SK-N-SH (cell line): Measurements from ENCODE around the gene LGALS3BP. TPM values are rescaled to one million over a fixed set of nuclear protein-coding genes. Genes with fewer than 3 reads are reported as not detected.

Experiments used
- CTCF ChIA-PET: fragments of 300-600, 350-600 bp; formaldehyde crosslinking; extraction: SDS; loops from one replicate; lab custom pipeline; 2021; lab: Yijun Ruan, JAX
- POLR2A ChIA-PET: fragments of 350-600 bp; sonication (Branson Sonifier 250); formaldehyde crosslinking; extraction: SDS; loops from one replicate; lab custom pipeline; 2020; ENCODE audit warnings: antibody characterized with exemption, inconsistent platforms; lab: Yijun Ruan, JAX
- DNase-seq: peaks from one replicate; pipeline ENCODE4 v3.0.0; 2012
- H2AFZ ChIP-seq: fragments of 200-600 bp; sonication (generic); 2 replicates; pipeline ENCODE4 v1.8.1; 2016; ENCODE audit warnings: antibody characterized with exemption, mild to moderate bottlenecking, low read depth
- H3F3A ChIP-seq: fragments of 200-600 bp; sonication (generic); replicated peaks from 2 replicates; pipeline ENCODE3; 2016; ENCODE audit warnings: antibody characterized with exemption, mild to moderate bottlenecking; ENCODE audit not compliant: insufficient read depth
- H3K27ac ChIP-seq, 2 experiments: fragments of 200-500 bp in 1 of 2; fragments of 200-600 bp in 1 of 2; sonication (Bioruptor generic) in 1 of 2; sonication (generic), shearing (Covaris generic) in 1 of 2; 2 replicates each; pipeline versions ENCODE4 v1.5.1 to v1.6.1; 2014 to 2016; ENCODE audit warnings: low read depth in 2 of 2, inconsistent platforms in 1 of 2, low read length in 1 of 2, mild to moderate bottlenecking in 1 of 2, mixed read lengths in 1 of 2
- H3K27me3 ChIP-seq: fragments of 200-600 bp; sonication (generic), shearing (Covaris generic); 2 replicates; pipeline ENCODE4 v1.6.1; 2016; ENCODE audit warnings: mixed run types; ENCODE audit not compliant: insufficient read depth
- H3K36me3 ChIP-seq, 2 experiments: fragments of 200-500 bp in 1 of 2; fragments of 200-600 bp in 1 of 2; sonication (Bioruptor generic) in 1 of 2; sonication (generic) in 1 of 2; replicated peaks in 1 of 2; 2 replicates each; pipeline versions ENCODE3 to v1.5.1; 2014 to 2016; ENCODE audit warnings: low read length in 1 of 2, mild to moderate bottlenecking in 1 of 2; ENCODE audit not compliant: insufficient read depth in 2 of 2, control insufficient read depth in 1 of 2
- H3K4me1 ChIP-seq, 2 experiments: fragments of 200-500 bp in 1 of 2; fragments of 200-600 bp in 1 of 2; sonication (Bioruptor generic) in 1 of 2; sonication (generic), shearing (Covaris generic) in 1 of 2; 2 replicates each; pipeline versions ENCODE4 v1.5.1 to v1.6.1; 2014 to 2016; ENCODE audit warnings: low read depth in 1 of 2, low read length in 1 of 2, mixed run types in 1 of 2; ENCODE audit not compliant: insufficient read depth in 2 of 2, control insufficient read depth in 1 of 2
- H3K4me2 ChIP-seq: fragments of 200-600 bp; sonication (generic), shearing (Covaris generic); 2 replicates; pipeline ENCODE4 v1.6.1; 2017; ENCODE audit warnings: mixed run types
- H3K4me3 ChIP-seq, 2 experiments: fragments of 200-500 bp in 1 of 2; fragments of 200-600 bp in 1 of 2; sonication (Bioruptor generic) in 1 of 2; sonication (generic), shearing (Covaris generic) in 1 of 2; 2 replicates each; pipeline versions ENCODE4 v1.5.1 to v1.8.1; 2014 to 2016; ENCODE audit warnings: low read depth in 2 of 2, inconsistent platforms in 1 of 2, low read length in 1 of 2, mild to moderate bottlenecking in 1 of 2, mixed read lengths in 1 of 2, moderate library complexity in 1 of 2
- H3K79me2 ChIP-seq: fragments of 200-600 bp; sonication (generic); 2 replicates; pipeline ENCODE4 v1.8.1; 2017; ENCODE audit warnings: mild to moderate bottlenecking; ENCODE audit not compliant: insufficient read depth
- H3K9ac ChIP-seq: fragments of 200-600 bp; sonication (generic); 2 replicates; pipeline ENCODE4 v1.6.1; 2017; ENCODE audit warnings: mixed run types
- H3K9me2 ChIP-seq: fragments of 200-600 bp; sonication (generic); 2 replicates; pipeline ENCODE4 v1.6.1; 2017; ENCODE audit warnings: mixed run types
- H3K9me3 ChIP-seq: fragments of 200-600 bp; sonication (generic); 2 replicates; pipeline ENCODE4 v1.6.1; 2017; ENCODE audit warnings: mixed run types, mild to moderate bottlenecking, moderate library complexity
- H4K20me1 ChIP-seq: fragments of 200-600 bp; sonication (generic); 2 replicates; pipeline ENCODE4 v1.6.1; 2017; ENCODE audit warnings: mild to moderate bottlenecking, mixed run types; ENCODE audit not compliant: insufficient read depth
- ELF1 ChIP-seq: IDR thresholded peaks from 2 replicates; pipeline ENCODE4 v1.4.0; 2012
- EZH2phosphoT487 ChIP-seq: fragments of 200-600 bp; sonication (generic); IDR thresholded peaks from 2 replicates; pipeline ENCODE4 v1.6.1; 2017; ENCODE audit warnings: low read depth, mixed run types, mild to moderate bottlenecking, antibody characterized with exemption, moderate library complexity, borderline replicate concordance
- FOSL2 ChIP-seq: IDR thresholded peaks from 2 replicates; pipeline ENCODE4 v1.4.0; 2012; ENCODE audit warnings: low read depth, mild to moderate bottlenecking, moderate library complexity, borderline replicate concordance
- GATA2 ChIP-seq: sonication (generic); formaldehyde crosslinking; IDR thresholded peaks from 2 replicates; pipeline ENCODE4 v1.5.0; 2020; ENCODE audit warnings: mild to moderate bottlenecking, missing genetic modification reagents
- MAX ChIP-seq: IDR thresholded peaks from 2 replicates; pipeline ENCODE4 v1.4.0; 2012; ENCODE audit warnings: low read depth
- NFIC ChIP-seq: IDR thresholded peaks from 2 replicates; pipeline ENCODE4 v1.4.0; 2012; ENCODE audit warnings: borderline replicate concordance
- REST ChIP-seq: IDR thresholded peaks from 2 replicates; pipeline ENCODE4 v1.6.1; 2012; ENCODE audit warnings: mild to moderate bottlenecking, low read depth, low read length, moderate library complexity
- RXRA ChIP-seq: IDR thresholded peaks from 2 replicates; pipeline ENCODE4 v1.4.0; 2012; ENCODE audit warnings: low read depth, mild to moderate bottlenecking, borderline replicate concordance
- SIN3A ChIP-seq: IDR thresholded peaks from 2 replicates; pipeline ENCODE4 v1.6.1; 2012; ENCODE audit warnings: low read depth, mild to moderate bottlenecking, low read length, moderate library complexity, borderline replicate concordance
- YY1 ChIP-seq: IDR thresholded peaks from 2 replicates; pipeline ENCODE4 v1.4.0; 2012; ENCODE audit warnings: low read depth, mild to moderate bottlenecking
- WGBS: methylation state at CpG from one replicate; pipeline ENCODE4 v1.1.6; 2017; ENCODE audit warnings: low lambda C conversion rate; 5-methylcytosine and 5-hydroxymethylcytosine counted together
- polyA plus RNA-seq, 3 experiments: library from polyadenylated mRNA; depleted of rRNA; stranded (reverse); fragments of >200 nt; gene quantifications; 2 replicates each; pipeline ENCODE4 v1.2.3, GENCODE V29; 2012
- TF ChIP-seq, protein P1 (sequence below): IDR thresholded peaks from 2 replicates; pipeline ENCODE4; 2012

The LGALS3BP gene
- polyA plus RNA-seq, 1 of the 3 experiments (the other 2 are of a cell fraction) = 579 TPM

- Histone ChIP-seq H2AFZ (no peak overlapping the region), H3K27me3 (no peaks in the 10 kb centered on the region), H3K9me3 (no peaks in the 10 kb centered on the region), H3K4me3 (no peak overlapping the region), H3K27ac (no peak overlapping the region), H3K9me2 (no peaks in the 10 kb centered on the region), H3K36me3 (no peaks in the 10 kb centered on the region), H3K79me2 (no peaks in the 10 kb centered on the region), H3K9ac (no peak overlapping the region), H3K4me1 (peaks cover 32 to 34% of the 10 kb centered on the region in 2 experiments), H4K20me1 (no peaks in the 10 kb centered on the region), H3F3A (peaks cover 32% of the 10 kb centered on the region), H3K4me2 (no peak overlapping the region)
- no peak for TF ChIP-seq FOSL2
- POLR2A ChIA-PET = no interaction called here
- WGBS = 89% methylated on average over 31 of the region's 31 CpGs
- no peak for DNase-seq
- CTCF ChIA-PET = interaction anchor here (1.5 to 1.7 kb wide), 2 partner anchors 41 to 65 kb away, joined by 5 to 10 read pairs; no protein-coding TSS in a partner anchor
These were observed 49.6 kb downstream of the LGALS3BP start for GRCh38 chr17:78929908-78930775.

GRCh38 chr17:78925662-78926555 lies 53.8 kb downstream of the LGALS3BP start:
- Histone ChIP-seq H3K4me2 (peak overlapping the region; percentile 96), H3K27ac (peak overlapping the region; percentile 74 to 93), H3F3A (peaks cover 9% of the 10 kb centered on the region), H3K4me3 (peak overlapping the region; percentile 66 to 74), H2AFZ (peak overlapping the region; percentile 98), H3K36me3 (peaks cover 8 to 10% of the 10 kb centered on the region in 2 experiments), H3K79me2 (peaks cover 39% of the 10 kb centered on the region), H3K9me3 (no peaks in the 10 kb centered on the region), H3K27me3 (no peaks in the 10 kb centered on the region), H3K9ac (peak overlapping the region; percentile 83), H3K4me1 (peaks cover 18 to 39% of the 10 kb centered on the region in 2 experiments), H4K20me1 (peaks cover 33% of the 10 kb centered on the region), H3K9me2 (no peaks in the 10 kb centered on the region)
- DNase-seq = peak; percentile 81
- POLR2A ChIA-PET = interaction anchor here (1.0 to 3.4 kb wide), 3 partner anchors 9 to 38 kb away, joined by 3 to 16 read pairs (median 3); no protein-coding TSS in a partner anchor
- peak; percentile 14; the same call in 1 of the 2 replicates for TF ChIP-seq SIN3A
- no peak for TF ChIP-seq EZH2phosphoT487
- TF ChIP-seq RXRA = no peak
- TF ChIP-seq MAX = 0 out of 2 replicates have a peak, but pooled peaks have one; percentile 1
- TF ChIP-seq NFIC = no peak
- TF ChIP-seq REST = no peak
- TF ChIP-seq, protein P1, sequence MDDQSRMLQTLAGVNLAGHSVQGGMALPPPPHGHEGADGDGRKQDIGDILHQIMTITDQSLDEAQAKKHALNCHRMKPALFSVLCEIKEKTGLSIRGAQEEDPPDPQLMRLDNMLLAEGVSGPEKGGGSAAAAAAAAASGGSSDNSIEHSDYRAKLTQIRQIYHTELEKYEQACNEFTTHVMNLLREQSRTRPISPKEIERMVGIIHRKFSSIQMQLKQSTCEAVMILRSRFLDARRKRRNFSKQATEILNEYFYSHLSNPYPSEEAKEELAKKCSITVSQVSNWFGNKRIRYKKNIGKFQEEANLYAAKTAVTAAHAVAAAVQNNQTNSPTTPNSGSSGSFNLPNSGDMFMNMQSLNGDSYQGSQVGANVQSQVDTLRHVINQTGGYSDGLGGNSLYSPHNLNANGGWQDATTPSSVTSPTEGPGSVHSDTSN = no peak
- TF ChIP-seq GATA2 (CRISPR knock-in tag) = no peak
- TF ChIP-seq YY1 = no peak
- TF ChIP-seq ELF1 = no peak
- CTCF ChIA-PET = interaction anchor here (0.8 to 2.4 kb wide), 4 partner anchors 8 to 60 kb away, joined by 3 to 13 read pairs (median 3); no protein-coding TSS in a partner anchor
- WGBS = 61% methylated on average over 23 of the region's 33 CpGs
